Choroid plexus epithelial cell (primary cell): Measurements from ENCODE around the gene ELF3.
A peak's percentile ranks its signal among the peaks of the same experiment; 100 is the strongest.
"Not testable (repeated sequence)": the region's sequence is repeated elsewhere in the genome, so short reads cannot be mapped to it uniquely, and the experiment has no call there.

ENCODE experiments used
- DNase-seq: peaks from one replicate; pipeline ENCODE4 v3.0.0-alpha.2; 2010; ENCODE audit warnings: low read depth
- H3K4me3 ChIP-seq: 2 replicates; pipeline ENCODE4 v1.5.1; 2011; ENCODE audit warnings: low read depth, mild to moderate bottlenecking, control low read depth, low read length, moderate library complexity
- TF ChIP-seq, protein P1 (sequence below): conservative IDR thresholded peaks from 2 replicates; pipeline ENCODE4 v1.5.1; 2011; ENCODE audit warnings: low read depth, mild to moderate bottlenecking, control low read depth, inconsistent platforms, low read length, moderate library complexity

ELF3 gene

DNA sequence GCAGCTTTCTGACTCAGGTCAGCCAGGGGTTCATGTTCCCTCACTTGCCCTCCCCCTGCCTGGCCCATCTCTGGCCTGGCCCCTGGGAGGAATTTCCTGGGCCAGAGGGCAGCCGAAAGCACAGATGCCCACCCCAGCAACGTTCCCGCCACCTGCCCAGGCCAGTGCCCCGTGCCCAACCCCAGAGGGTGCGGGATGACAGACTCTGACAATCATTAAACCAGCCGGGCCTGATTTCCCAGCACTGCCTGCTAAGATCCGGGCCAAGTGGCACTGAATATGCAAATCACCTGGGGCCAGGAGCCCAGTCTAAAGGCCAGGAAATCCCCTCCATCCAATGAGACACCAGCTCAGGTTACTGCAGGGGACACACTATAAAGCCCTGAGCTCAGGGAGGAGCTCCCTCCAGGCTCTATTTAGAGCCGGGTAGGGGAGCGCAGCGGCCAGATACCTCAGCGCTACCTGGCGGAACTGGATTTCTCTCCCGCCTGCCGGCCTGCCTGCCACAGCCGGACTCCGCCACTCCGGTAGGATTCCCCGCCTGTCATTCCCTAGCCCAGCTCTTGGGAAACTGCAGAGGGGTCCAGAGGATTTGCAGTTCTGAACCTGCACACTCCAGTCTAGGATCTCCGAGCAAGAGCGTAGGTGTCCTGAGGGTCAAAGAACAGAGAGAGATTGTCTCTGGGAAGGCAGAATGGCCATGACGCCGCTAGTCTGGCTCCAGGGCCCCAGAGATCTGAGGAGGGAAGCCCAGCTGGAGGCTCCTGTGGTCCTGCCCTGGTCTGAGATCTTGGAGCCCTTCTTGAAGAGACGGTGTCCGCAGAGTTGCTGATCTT is at the start of gene ELF3:
TSS of gene ELF3 (plus strand) at position 408 of the 836 bp plus-strand sequence. CDS start 550 bp downstream, outside the sequence.
- DNase-seq: no peak
- no peak within 1 kb of the TSS for H3K4me3 ChIP-seq
- TF ChIP-seq, protein P1, sequence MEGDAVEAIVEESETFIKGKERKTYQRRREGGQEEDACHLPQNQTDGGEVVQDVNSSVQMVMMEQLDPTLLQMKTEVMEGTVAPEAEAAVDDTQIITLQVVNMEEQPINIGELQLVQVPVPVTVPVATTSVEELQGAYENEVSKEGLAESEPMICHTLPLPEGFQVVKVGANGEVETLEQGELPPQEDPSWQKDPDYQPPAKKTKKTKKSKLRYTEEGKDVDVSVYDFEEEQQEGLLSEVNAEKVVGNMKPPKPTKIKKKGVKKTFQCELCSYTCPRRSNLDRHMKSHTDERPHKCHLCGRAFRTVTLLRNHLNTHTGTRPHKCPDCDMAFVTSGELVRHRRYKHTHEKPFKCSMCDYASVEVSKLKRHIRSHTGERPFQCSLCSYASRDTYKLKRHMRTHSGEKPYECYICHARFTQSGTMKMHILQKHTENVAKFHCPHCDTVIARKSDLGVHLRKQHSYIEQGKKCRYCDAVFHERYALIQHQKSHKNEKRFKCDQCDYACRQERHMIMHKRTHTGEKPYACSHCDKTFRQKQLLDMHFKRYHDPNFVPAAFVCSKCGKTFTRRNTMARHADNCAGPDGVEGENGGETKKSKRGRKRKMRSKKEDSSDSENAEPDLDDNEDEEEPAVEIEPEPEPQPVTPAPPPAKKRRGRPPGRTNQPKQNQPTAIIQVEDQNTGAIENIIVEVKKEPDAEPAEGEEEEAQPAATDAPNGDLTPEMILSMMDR: no peak

DNA sequence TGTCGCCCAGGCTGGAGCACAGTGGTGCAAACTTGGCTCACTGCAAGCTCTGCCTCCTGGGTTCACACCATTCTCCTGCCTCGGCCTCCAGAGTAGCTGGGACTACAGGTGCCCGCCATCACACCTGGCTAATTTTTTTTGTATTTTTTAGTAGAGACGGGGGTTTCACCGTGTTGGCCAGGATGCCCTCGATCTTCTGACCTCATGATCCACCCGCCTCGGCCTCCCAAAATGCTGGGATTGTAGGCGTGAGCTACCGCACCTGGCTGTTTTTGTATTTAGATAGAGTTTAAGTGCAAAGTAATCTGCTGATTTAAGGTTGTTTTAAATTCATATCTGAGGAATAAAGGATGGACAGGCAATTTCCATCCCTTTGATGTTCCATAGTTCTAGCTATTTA is 48.0 kb upstream of the ELF3 start:
- not testable (repeated sequence) for H3K4me3 ChIP-seq, DNase-seq

DNA sequence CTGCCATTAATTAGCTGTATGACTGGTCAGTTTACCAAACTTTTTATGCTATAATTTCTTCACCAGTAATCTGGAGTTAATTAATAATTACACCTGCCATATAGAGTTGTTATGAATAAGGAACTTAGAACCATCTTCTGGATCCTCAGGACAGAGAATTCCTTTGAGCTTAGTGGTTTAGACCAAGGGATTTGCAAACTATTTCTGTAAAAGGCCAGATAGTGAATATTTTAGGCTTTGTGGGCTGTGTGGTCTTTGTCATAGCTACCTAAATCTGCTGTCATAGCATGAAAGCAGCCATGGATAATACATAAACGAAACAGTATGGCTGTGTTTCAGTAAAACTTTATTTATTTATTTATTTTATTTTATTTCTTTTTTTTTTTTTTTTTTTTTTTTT is 46.1 kb upstream of the ELF3 start:
- no peak overlapping the region for H3K4me3 ChIP-seq
- DNase-seq: peak; percentile 9
- TF ChIP-seq, protein P1: no peak

DNA sequence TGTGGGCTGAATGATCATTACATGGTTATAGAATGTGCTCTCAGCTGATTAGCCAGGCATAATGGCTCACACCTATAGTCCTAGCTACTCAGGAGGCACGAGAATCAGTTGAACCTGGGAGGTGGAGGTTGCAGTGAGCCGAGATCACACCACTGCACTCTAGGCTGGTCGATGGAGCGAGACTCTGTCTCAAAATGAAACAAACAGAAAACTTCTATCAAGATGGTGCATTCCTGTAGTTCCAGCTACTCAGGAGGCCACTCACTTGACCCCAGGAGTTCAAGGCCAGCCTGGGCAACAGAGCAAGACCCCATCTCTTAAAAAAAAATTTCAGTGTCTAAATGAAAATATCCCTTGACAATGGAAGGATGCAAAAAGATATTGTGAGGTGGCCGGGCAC is 44.2 kb upstream of the ELF3 start:
- no peak for DNase-seq
- TF ChIP-seq, protein P1: no peak
- H3K4me3 ChIP-seq: no peak overlapping the region

DNA sequence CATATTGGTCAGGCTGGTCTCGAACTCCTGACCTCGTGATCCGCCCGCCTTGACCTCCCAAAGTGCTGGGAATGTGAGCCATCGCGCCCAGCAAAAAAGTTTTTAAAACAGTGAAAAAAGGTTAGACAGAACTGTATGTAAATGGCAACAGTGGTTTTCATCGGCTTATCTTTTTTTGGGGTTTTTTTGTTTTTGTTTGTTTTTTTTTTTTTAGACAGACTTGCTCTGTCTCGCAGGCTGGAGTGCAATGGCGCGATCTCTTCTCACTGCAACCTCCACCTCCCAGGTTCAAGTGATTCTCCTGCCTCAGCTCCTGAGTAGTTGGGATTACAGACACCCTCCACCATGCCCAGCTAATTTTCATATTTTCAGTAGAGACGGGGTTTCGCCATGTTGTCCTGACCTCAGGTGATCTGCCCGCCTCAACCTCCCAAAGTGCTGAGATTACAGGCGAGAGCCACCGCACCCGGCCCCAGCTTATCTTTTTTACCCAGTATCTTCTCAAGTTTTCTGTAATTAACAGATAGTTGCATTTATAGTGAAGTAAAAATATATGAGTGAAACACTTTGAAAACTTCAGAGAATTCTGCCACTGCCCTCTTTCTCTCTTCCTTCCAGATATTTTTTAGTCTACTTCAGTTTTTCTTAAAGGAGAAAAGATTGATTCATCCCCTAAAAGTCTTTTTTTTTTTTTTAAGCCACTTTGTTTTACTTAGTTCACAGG is 42.0 kb upstream of the ELF3 start:
- no peak overlapping the region for H3K4me3 ChIP-seq
- TF ChIP-seq, protein P1: no peak
- DNase-seq: no peak

DNA sequence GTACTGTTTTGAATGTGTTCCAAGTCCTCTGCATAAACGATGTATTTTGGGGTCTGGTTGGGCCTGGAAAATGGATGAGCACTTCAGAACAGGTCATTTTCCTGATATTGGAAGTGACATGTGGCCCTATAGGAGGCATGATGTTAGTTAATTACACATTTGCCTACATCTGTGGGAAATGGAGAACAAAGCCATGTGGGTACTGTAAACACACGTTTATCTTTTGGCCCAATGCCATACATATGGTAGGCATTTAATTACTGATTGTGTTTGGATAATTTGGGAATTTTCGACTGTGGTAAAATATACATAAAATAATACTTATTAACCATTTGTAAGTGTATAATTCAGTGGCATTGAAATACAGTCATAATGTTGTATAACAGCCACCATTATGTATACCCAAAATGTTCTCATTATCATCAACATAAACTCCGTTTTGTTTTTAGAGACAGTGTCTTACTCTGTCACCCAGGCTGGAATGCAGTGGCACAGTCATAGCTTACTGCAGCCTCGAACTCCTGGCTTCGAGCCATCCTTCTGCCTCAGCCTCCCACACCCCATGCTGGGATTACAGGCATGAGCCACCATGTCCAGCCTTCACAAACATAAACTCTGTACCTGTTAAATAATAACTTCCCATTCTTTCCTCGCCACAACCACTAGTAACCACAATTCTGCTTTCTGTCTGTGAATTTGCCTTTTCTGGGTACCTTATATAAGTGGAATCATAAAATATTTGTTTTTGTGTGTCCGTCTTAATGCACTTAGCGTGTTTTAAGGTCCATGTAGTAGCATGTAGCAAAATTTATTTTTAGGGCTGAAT is 39.8 kb upstream of the ELF3 start:
- peak; percentile 33 for DNase-seq
- H3K4me3 ChIP-seq: no peak overlapping the region
- TF ChIP-seq, protein P1: no peak

DNA sequence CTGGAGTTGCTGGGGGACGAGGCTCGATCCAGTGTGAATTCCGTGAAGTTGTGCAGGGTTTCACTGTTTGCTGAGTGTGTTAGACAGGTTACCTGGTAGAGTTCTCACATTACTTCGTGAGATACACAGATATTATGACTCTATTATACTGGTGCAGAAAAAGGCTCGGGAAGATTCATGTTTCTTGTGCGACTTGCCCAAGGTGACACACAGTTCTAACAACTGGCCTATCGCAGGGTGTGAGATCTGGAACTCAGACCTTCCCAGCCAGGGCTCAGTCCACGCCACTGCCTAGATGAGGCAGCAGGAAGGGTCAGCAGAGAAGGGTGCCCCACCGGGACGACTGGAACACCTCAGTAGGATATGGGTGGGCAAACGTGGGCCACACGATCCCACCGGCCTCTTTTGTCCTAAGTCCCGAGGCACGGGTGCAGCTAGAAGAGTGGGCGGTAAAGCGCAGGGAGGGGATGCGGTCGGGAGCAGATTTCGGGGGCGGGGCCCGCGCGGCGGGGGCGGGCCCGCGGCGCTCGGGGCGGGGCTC is 28.2 kb upstream of the ELF3 start:
- peak overlapping the region; percentile 82 for H3K4me3 ChIP-seq
- no peak for DNase-seq
- TF ChIP-seq, protein P1: no peak
